Epithelial cell of proximal tubule (primary cell): ENCODE data around the gene DNAH12. TPM values are rescaled to one million over a fixed set of nuclear protein-coding genes. Genes with fewer than 3 reads are reported as not detected.

Experiments
- DNase-seq: peaks from one replicate; pipeline ENCODE4 v3.0.0-alpha.2; 2011; ENCODE audit warnings: low read depth
- H3K4me3 ChIP-seq: 2 replicates; pipeline ENCODE4 v1.5.1; 2011; ENCODE audit warnings: low read depth, mild to moderate bottlenecking, low read length
- CTCF ChIP-seq: conservative IDR thresholded peaks from 2 replicates; pipeline ENCODE4 v1.5.1; 2012; ENCODE audit warnings: low read depth, mild to moderate bottlenecking, low read length
- total RNA-seq: library from RNA; depleted of rRNA; stranded (reverse); fragments of >200 nt; gene quantifications from 2 replicates; pipeline ENCODE4 v1.2.3, GENCODE V29; 2015

Gene DNAH12
- total RNA-seq, 1 donor from 2014 or later = not detected

- DNase-seq = no peak
- no peak overlapping the region for H3K4me3 ChIP-seq
- TF ChIP-seq CTCF = peak; percentile 49
These were observed 38.5 kb upstream of the DNAH12 start for GRCh38 chr3:57582474-57583168.

GRCh38 chr3:57577801-57578200 lies 33.7 kb upstream of the DNAH12 start:
- H3K4me3 ChIP-seq = no peak overlapping the region
- no peak for DNase-seq
- no peak for TF ChIP-seq CTCF

- no peak for TF ChIP-seq CTCF
- no peak for DNase-seq
- H3K4me3 ChIP-seq = no peak overlapping the region
These were observed 32.0 kb upstream of the DNAH12 start for GRCh38 chr3:57575966-57576626.

- H3K4me3 ChIP-seq = no peak overlapping the region
- TF ChIP-seq CTCF = no peak
- no peak for DNase-seq
These were observed 28.0 kb upstream of the DNAH12 start for GRCh38 chr3:57572096-57572495.

GRCh38 chr3:57570878-57571277 lies 26.7 kb upstream of the DNAH12 start:
- no peak for DNase-seq
- TF ChIP-seq CTCF = no peak
- H3K4me3 ChIP-seq = no peak overlapping the region

- no peak overlapping the region for H3K4me3 ChIP-seq
- DNase-seq = no peak
These were observed 25.8 kb upstream of the DNAH12 start for GRCh38 chr3:57569859-57570450.

More at GRCh38 chr3:57569859-57570450, 25.8 kb upstream of the DNAH12 start:
- TF ChIP-seq CTCF = no peak
